Germinal center (tissue), 1 donor: ENCODE measurements around the gene MYO5C.
"Not testable (repeated sequence)": the region's sequence is repeated elsewhere in the genome, so short reads cannot be mapped to it uniquely, and the experiment has no call there.

ENCODE experiments used
- DNase-seq: peaks from one replicate; pipeline ENCODE4 v3.0.0; 2012; ENCODE audit warnings: mixed read lengths, low spot score

The MYO5C gene

GRCh38 chr15:52172869-52173268, 122.7 kb downstream of the MYO5C start:
- DNase-seq = no peak

DNA sequence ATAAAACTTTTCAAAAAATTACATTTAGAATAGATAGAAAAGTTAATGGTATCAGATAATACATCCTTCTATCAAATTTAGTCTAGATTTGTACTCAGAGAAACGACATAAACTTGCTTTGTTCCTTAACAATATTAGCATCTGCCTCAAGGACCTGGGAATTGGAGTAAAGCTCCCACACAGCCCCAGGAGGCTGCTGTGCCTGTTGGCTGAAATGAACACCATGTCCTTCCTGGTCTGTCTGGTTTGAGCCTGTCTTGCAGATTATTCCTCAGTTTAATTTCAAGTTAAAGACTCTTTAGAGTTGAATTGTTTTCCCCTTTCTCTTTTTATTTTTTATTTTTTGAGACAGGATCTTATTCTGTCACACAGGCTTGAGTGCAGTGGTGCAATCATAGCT, 123.8 kb downstream of the MYO5C start:
- DNase-seq = no peak

- no peak for DNase-seq
Measured at GRCh38 chr15:52171386-52171785, 124.2 kb downstream of the MYO5C start.

DNA sequence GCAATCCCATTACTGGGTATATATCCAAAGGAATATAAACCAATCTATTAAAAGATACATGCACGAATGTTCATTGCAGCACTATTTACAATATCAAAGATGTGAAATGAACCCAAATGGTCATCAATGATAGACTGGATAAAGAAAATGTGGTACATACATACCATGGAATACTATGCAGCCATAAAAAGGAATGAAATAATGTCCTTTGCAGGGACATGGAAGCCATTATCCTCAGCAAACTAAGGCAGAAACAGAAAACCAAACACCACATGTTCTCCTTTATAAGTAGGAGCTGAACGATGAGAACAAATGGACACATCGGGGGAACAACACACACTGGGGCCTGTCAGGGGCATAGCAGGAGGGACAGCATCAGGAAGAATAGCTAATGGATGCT, 125.4 kb downstream of the MYO5C start:
- DNase-seq = not testable (repeated sequence)

- DNase-seq = not testable (repeated sequence)
Measured at GRCh38 chr15:52165494-52166131, 130.0 kb downstream of the MYO5C start.

DNA sequence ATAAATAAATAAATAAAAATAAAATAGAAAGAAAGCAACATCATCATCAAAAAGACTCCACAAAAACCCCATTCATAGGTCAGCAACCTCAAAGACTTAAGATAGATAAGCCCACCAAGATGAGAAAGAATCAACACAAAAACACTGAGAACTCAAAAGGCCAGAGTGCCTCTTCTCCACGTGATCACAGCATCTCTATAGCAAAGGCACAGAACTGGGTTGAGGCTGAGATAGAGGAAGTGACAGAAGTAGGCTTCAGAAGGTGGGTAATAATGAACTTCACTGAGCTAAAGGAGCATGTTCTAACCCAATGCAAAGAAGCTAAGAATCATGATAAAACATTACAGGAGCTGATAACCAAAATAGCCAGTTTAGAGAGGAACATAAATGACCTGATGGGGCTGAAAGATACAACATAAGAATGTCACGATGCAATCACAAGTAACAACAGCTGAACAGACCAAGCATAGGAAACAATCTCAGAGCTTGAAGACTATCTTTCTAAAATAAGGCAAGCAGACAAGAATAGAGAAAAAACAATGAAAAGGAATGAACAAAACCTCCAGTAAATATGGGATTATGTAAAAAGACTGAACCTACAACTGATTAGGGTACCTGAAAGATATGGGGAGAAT, 130.9 kb downstream of the MYO5C start:
- peak; percentile 27 for DNase-seq

GRCh38 chr15:52163321-52164190, 132.0 kb downstream of the MYO5C start:
- DNase-seq = no peak

DNA sequence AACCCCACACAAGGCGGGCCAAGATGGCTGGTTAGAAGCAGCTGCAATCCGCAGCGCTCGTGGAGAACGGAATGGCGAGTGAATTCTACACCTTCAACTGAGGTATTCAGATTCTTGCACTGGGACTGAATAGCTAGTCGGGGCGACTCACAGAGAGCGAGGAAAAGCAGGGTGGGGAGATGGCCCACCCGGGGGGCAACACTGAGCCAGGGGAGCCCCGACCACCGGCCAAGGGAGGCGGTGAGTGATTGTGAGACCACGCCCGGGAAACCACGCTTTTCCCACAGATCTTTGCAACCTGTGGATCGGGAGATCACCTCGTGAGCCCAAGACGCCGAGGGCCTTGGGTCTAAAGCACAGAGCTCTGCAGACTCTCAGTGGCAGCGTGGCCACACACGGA, 132.7 kb downstream of the MYO5C start:
- DNase-seq = no peak

- no peak for DNase-seq
Measured at GRCh38 chr15:52162260-52162659, 133.3 kb downstream of the MYO5C start.

- DNase-seq = no peak
Measured at GRCh38 chr15:52161406-52161966, 134.1 kb downstream of the MYO5C start.

GRCh38 chr15:52159645-52160044, 136.0 kb downstream of the MYO5C start:
- no peak for DNase-seq

DNA sequence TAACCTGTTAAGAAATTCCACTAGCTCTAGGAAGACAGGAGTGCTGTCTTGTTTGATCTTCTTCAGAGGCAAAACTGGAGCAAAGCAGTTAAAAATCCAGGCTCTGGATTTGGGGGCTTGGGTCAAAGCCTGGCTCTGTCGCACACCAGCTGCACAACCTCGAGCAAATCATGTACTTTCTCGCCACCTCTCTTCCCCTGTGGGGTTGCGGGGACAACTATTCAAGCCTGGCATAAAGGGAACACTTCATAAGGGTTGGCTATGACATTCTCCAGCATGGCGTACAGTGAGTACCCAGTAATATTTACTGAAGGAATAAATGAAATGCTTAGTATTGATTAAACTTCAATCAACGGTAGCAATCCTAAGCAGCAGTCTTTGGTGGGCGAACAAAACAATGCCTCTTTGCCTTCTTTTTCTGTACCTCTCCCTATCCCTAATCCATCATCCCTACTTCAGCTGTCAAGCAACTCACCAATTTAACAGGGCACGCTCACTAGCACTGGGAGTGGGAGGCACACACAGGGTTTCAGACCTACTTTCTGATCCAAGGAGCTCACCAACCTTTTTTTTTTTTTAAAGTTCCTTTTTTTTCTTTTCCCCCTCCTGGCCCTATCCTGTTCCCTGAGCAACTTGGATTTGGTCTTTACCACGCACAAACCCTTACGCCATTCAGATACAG, 137.4 kb downstream of the MYO5C start:
- DNase-seq = no peak

DNA sequence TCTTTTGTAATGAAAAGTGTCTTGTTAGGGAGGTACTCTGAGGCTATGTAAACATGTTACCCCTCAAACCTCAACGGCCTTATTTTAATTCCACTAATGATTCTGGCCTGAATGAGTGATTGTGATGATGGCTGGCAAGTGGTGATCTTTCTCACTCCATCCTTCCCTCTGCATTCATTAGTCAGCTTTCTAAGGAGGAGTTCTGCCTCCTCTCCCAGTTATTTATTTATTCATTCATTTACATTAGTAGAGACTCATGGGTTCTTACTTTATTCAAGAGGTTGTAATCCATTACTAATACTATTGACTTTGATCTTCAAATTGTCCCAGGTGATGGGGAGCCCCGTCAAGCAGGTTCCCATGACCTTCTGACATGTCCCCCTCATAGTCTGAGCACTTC, 139.7 kb downstream of the MYO5C start:
- no peak for DNase-seq

DNA sequence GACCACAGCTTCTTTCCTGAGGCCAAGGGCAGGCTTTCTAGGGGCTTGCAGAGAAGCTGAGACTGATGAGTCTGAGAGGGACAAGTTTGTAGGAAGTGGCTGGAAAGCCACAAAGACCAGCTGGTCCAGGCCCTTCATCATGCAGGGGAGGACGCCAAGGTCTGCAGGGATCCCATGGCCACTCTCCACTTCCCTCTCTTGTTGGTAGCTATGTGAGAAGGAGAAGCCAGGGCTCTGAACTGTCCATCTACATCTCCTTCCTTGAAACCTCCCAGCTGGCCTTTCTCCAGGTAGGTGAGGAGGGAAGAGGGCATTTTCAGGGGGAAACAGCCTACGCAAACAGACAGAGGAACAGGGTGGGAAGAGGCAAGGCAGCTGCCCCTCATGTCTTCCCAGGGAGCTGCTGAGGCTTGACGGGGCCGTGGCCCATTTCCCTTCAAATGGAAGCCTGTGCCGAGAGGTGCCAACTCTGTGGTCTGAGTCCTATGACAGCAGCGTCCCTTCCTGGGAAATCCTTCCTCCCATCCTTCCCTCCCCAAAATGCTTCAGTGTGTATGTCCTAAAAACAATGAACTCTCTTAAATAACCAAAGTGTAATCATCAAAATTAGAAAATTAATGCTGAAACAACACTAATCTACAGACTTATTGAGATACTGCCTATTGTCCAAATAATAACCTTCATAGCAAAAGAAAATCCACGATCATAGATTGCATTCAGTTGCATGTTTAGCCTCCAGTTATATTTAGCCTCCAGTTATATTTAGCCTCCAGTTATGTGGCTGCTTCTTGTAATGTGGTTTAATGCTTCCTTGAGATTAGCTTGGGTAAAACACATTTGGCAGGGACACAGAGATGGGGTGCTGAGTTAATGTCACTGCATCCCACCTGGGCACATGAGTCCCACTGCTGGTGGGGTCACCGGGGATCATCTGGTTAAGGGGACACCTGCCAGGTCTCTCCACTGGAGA, 140.4 kb downstream of the MYO5C start:
- no peak for DNase-seq

DNA sequence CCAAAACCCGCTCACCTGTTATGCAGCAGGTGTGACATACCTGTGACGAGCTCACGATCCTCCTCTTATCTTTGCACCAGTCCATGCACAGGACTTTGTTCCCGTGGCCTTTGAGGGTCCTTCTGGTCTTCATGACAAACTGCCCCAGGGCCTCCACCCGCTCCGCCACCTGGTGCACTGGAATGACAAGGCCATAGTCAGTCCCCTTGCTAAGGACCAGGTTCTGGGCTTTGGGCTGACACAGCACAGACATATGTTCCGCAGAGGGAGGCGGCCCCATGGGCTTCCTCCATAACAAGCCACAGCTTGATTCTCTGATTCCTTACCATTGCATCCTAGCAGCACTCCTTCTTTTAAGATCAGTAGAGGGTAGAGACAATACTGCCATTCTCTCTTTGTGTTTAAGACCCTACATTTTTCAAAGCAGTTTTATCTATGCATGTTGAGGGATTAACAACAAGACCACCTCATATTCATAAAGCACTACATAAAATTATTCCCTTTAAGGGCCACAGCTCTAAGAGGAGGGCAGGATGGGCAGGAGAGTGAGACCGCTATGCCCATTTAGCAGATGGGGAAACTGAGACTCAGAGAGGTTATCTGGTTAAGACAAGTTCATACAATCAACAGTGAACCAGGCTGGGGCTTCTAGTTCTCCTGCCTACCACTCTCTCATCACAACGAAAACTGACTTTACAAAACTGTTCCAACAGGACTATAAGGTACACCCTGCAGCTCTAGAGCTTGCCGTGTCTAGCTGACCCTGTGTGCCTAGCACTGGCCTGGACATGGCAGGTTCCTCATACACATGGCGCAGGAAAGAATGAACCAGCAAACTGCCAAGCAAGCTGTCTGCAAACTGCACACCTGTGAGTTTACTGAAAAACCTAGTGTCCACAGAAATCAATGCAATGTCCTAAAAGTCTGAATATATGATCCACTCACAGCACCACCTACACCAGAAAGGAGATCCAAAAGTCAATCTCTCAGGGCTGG, 141.4 kb downstream of the MYO5C start:
- DNase-seq = no peak

DNA sequence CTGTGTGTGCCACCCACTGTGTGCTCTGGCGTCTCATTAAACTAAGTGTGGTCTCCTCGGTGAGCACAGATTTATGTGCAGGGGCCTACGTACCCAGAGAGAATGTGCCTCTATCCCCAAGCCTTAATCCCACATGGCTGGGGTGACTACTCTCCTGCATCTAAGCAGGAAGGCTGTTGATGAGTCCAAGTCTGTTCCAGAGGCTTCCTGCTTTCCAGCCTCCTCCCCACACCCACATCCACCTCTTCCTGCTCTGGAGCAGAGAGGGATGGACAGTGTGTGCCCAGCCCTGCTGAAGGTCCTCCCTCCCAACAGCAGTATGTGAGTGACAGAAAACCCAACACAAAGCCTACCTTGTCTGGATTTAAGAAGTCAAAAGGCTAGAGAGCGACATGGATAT, 144.3 kb downstream of the MYO5C start:
- DNase-seq = no peak

DNA sequence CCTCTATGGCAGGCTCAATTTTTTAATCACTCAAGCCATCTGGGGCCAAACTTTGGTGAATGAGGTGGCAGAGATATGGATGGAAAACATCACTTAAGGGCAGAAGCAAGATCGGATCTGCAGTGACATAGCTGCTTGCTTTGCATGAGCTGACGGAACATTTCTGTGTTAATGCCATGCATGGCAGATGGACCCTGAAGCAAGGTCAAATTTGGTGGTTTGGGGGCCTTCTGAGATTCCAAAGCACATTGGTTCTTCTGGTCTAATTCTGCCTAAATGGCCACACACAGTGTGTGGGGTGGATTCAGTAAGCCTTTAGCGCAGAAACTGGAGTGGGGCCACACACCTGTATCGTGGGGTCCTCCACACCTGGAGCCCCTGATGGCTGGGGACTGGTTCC, 144.7 kb downstream of the MYO5C start:
- peak; percentile 72 for DNase-seq

DNA sequence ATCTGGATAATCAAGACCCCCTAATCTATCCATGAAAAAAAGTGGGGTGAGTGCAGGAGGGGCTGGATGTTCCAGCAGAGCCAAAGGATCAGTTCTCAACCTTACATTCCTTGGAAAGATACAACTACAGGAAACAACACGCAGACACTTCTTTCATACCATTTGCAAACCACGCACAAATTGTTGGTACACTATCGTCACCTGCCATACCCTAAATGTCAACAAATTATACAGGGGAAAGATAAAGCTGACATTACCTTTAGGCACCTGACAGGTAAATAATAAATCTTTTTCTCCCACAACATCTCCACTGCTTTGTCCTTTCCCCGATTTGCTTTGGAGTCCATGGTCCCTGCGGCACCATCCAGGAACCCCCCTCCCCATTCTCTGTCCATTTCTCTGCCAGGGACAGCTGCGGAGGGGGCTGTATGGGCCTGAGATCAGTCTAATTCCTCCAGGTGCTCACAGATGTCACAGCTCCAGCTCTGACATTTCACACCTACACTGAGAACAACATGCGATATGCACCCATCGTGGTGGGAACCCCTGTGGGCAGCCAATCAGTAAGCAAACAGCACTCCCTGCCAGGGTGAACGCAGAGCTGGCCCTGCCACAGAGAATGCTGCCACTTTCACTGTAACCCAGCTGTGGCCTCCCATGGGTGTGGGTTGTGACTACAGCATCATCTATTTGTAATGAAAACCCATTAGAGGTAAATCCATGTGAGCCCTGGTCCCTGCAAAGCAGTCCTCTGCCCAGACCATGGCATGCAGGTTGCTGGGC, 145.4 kb downstream of the MYO5C start:
- peak; percentile 22 for DNase-seq

GRCh38 chr15:52148403-52148802, 147.2 kb downstream of the MYO5C start:
- no peak for DNase-seq
